Measurements from ENCODE around the gene MED15. TPM values are rescaled to one million over a fixed set of nuclear protein-coding genes. Genes with fewer than 3 reads are reported as not detected.

Gene MED15
- total and polyA plus RNA-seq, 10 of the 15 experiments (the other 5 are each of a cell fraction or from before 2014, with no cell fraction given), result 1.4 to 75.2 (median 26.9) TPM

- Histone ChIP-seq H3K27ac (ENCODE audit: control insufficient read depth, insufficient read depth) (peak overlapping the region; percentile 77), H3K9me3 (replicated peaks; ENCODE audit: control insufficient read depth, insufficient read depth, low read length) (no peaks in the 10 kb centered on the region), H4K20me1 (ENCODE audit: control insufficient read depth, insufficient read depth) (peaks cover 5% of the 10 kb centered on the region), H3K4me1 (ENCODE audit: control insufficient read depth, insufficient read depth, low read length) (peaks cover 24% of the 10 kb centered on the region), H3K4me3 (no peak overlapping the region; the same call in 1 of the 2 replicates), H2AFZ (ENCODE audit: control insufficient read depth, low read depth, low read length) (no peak overlapping the region), H3K79me2 (ENCODE audit: control insufficient read depth, insufficient read depth, low read length) (peaks cover 66% of the 10 kb centered on the region), H3K4me2 (ENCODE audit: control insufficient read depth, insufficient read depth) (peak overlapping the region; percentile 40), H3K36me3 (ENCODE audit: control insufficient read depth in 2 of 2, insufficient read depth in 2 of 2, low read length in 1 of 2) (peaks cover 15 to 18% of the 10 kb centered on the region in 2 experiments; a peak in 3 of 4 replicates), H3K27me3 (replicated peaks in 1 of 2; ENCODE audit: control insufficient read depth in 2 of 2, insufficient read depth in 2 of 2, low read length in 1 of 2) (no peaks in the 10 kb centered on the region), H3K9ac (ENCODE audit: control insufficient read depth, insufficient read depth, low read length) (peak overlapping the region; percentile 46)
- FAIRE-seq, result no peak
- ChIA-PET RAD21 (ENCODE audit: unreplicated experiment) (interaction anchor here (1.4 to 1.8 kb wide), 2 partner anchors 9 to 10 kb away, joined by 3 to 4 read pairs; no protein-coding TSS in a partner anchor), POLR2A (interaction anchor here (1.0 kb wide), 1 partner anchor 14 kb away, joined by 3 read pairs; no protein-coding TSS in a partner anchor), CTCF (interaction anchor here (0.7 to 2.4 kb wide), 4 partner anchors 9 to 83 kb away, joined by 3 to 8 read pairs (median 4); no protein-coding TSS in a partner anchor), SMC1A (ENCODE audit: uncharacterized antibody, unreplicated experiment) (interaction anchor here (0.7 to 1.9 kb wide), 5 partner anchors 9 to 15 kb away, joined by 3 to 14 read pairs (median 3); no protein-coding TSS in a partner anchor)
- in situ Hi-C loops (cut with MboI), result no loop called here
- no TSS peak for BruUV-seq (replicated peaks)
- no peak for DNase-seq (ENCODE audit: low read depth, low spot score)
- ATAC-seq, result peak; percentile 58
- no peak for TF ChIP-seq CTCF (IDR thresholded peaks at IDR 0.05 in 2 of 3, conservative IDR thresholded peaks at IDR 0.05 in 1 of 3; ENCODE audit: control insufficient read depth in 2 of 3, extremely low read depth in 1 of 3, insufficient read depth in 1 of 3, low read depth in 3 of 3, low read length in 3 of 3)
- TF ChIP-seq JUNB (IDR thresholded peaks at IDR 0.05), result peak; percentile 22; the same call in 1 of the 2 replicates
- TF ChIP-seq SPI1 (IDR thresholded peaks at IDR 0.05; ENCODE audit: borderline replicate concordance, insufficient read depth, low read depth, low read length), result no peak
- TF ChIP-seq ATF2 (IDR thresholded peaks at IDR 0.05; ENCODE audit: low read length), result peak; percentile 33; the same call in 1 of the 2 replicates
- TF ChIP-seq HDGF (IDR thresholded peaks at IDR 0.05), result no peak
- TF ChIP-seq RUNX3 (IDR thresholded peaks at IDR 0.05; ENCODE audit: low read length), result peak; percentile 33; the same call in 1 of the 2 replicates
- no peak for TF ChIP-seq FOS (IDR thresholded peaks at IDR 0.05; ENCODE audit: borderline replicate concordance, extremely low read depth, insufficient read length)
- intact Hi-C loops (cut with micrococcal nuclease; ENCODE audit: unreplicated experiment), result no loop called here
- WGBS (ENCODE audit: insufficient coverage, insufficient replicate concordance, low lambda C conversion rate, missing lambda C conversion rate), result 19% methylated on average over 7 of the region's 7 CpGs
Measured at GRCh38 chr22:20523086-20523983, 15.9 kb downstream of the MED15 start.

Measured in GM12878 (cell line).